Kidney (tissue), 14 donors: ENCODE results near the gene SERPINA4. TPM values are rescaled to one million over a fixed set of nuclear protein-coding genes. Genes with fewer than 3 reads are reported as not detected.

Experiments
- DNase-seq, 5 donors: peaks; one replicate each; pipeline ENCODE4 v3.0.0-alpha.2; 2013 to 2020
- FAIRE-seq: peaks from 2 replicates; lab custom pipeline; 2012; peaks lifted over from hg19 to GRCh38; lab: Jason Lieb, UNC
- H3K27ac ChIP-seq, 2 donors: one replicate each; pipeline ENCODE4 v1.7.0; 2013; ENCODE audit warnings: low read depth in 2 of 2, low read length in 2 of 2, inconsistent platforms in 1 of 2
- H3K27me3 ChIP-seq: one replicate; pipeline ENCODE4 v1.7.1; 2013; ENCODE audit warnings: low read length, inconsistent platforms; ENCODE audit not compliant: control insufficient read depth, insufficient read depth
- H3K36me3 ChIP-seq, 3 donors: one replicate each; pipeline versions ENCODE4 v1.7.0 to v1.7.1; 2013; ENCODE audit warnings: low read length in 3 of 3, control low read depth in 1 of 3, inconsistent platforms in 1 of 3; ENCODE audit not compliant: insufficient read depth in 3 of 3, control insufficient read depth in 2 of 3
- H3K4me1 ChIP-seq, 3 donors: one replicate each; pipeline versions ENCODE4 v1.7.0 to v1.7.1; 2013; ENCODE audit warnings: low read length in 3 of 3, inconsistent platforms in 1 of 3, low read depth in 1 of 3; ENCODE audit not compliant: control insufficient read depth in 2 of 3, insufficient read depth in 2 of 3
- H3K4me3 ChIP-seq, 3 donors: one replicate each; pipeline versions ENCODE4 v1.7.0 to v1.8.1; 2013; ENCODE audit warnings: low read length in 3 of 3, control low read depth in 1 of 3, inconsistent platforms in 1 of 3
- H3K9ac ChIP-seq, 3 donors: one replicate each; pipeline versions ENCODE4 v1.7.0 to v1.7.1; 2013; ENCODE audit warnings: low read length in 3 of 3, control low read depth in 1 of 3, inconsistent platforms in 1 of 3
- H3K9me3 ChIP-seq, 3 donors: one replicate each; pipeline versions ENCODE4 v1.7.0 to v1.7.1; 2013; ENCODE audit warnings: low read length in 3 of 3, control low read depth in 1 of 3, inconsistent platforms in 1 of 3; ENCODE audit not compliant: control insufficient read depth in 2 of 3, insufficient read depth in 1 of 3
- intact Hi-C: fragments of 100-400 bp; cut with DNase I; formaldehyde crosslinking; loops from one replicate; pipeline ENCODE4 v1.11.1; 2022
- polyA plus RNA-seq: library from polyadenylated mRNA; stranded (reverse); fragments of 350-450 nt; fragmentation: Illumina TruSeq; extraction: RNeasy Lipid Tissue Mini Kit (QIAGEN cat#74804); gene quantifications from one replicate; pipeline ENCODE4 v1.2.3, GENCODE V29; 2014; ENCODE audit warnings: low read depth, low replicate concordance; ENCODE audit not compliant: insufficient read depth
- total RNA-seq: library from RNA; stranded (reverse); fragmentation: NEBNext Ultra II Directional; extraction: Animal tissue kit (Norgen Biotek cat#: 25700); gene quantifications from one replicate; pipeline ENCODE4 v1.2.1, GENCODE V29; 2021
- TF ChIP-seq, protein P1 (sequence below): IDR thresholded peaks from 3 replicates; pipeline ENCODE4 v1.5.1; 2012; ENCODE audit warnings: mild to moderate bottlenecking, moderate library complexity, borderline replicate concordance; ENCODE audit not compliant: insufficient read depth; ENCODE audit errors: extremely low read depth
- donor health status: control.
- donor health status: control.
- donor health status: control.
- donor health status: control.
- donor health status: control.
- donor health status: DM: yes; HTN: yes; CAD: no.
- donor health status: Normal renal cell carcinoma (clear cell type).

Gene SERPINA4
- total and polyA plus RNA-seq, 2 donors from 2014 or later: 6.1 to 28.3 TPM

- intact Hi-C loops: no loop called here
- Histone ChIP-seq H3K9ac (no peak overlapping the region), H3K27ac (no peak overlapping the region), H3K27me3 (no peaks in the 10 kb centered on the region), H3K4me1 (no peaks in the 10 kb centered on the region), H3K4me3 (no peak overlapping the region), H3K9me3 (peaks cover 0 to 4% (median 0%) of the 10 kb centered on the region in 3 donors), H3K36me3 (no peaks in the 10 kb centered on the region)
- TF ChIP-seq, protein P1, sequence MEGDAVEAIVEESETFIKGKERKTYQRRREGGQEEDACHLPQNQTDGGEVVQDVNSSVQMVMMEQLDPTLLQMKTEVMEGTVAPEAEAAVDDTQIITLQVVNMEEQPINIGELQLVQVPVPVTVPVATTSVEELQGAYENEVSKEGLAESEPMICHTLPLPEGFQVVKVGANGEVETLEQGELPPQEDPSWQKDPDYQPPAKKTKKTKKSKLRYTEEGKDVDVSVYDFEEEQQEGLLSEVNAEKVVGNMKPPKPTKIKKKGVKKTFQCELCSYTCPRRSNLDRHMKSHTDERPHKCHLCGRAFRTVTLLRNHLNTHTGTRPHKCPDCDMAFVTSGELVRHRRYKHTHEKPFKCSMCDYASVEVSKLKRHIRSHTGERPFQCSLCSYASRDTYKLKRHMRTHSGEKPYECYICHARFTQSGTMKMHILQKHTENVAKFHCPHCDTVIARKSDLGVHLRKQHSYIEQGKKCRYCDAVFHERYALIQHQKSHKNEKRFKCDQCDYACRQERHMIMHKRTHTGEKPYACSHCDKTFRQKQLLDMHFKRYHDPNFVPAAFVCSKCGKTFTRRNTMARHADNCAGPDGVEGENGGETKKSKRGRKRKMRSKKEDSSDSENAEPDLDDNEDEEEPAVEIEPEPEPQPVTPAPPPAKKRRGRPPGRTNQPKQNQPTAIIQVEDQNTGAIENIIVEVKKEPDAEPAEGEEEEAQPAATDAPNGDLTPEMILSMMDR: no peak
- FAIRE-seq: no peak
- DNase-seq: peak in 2 of 5 donors; percentile 12 to 21
Observed at GRCh38 chr14:94542811-94543440, 18.3 kb upstream of the SERPINA4 start.

DNA sequence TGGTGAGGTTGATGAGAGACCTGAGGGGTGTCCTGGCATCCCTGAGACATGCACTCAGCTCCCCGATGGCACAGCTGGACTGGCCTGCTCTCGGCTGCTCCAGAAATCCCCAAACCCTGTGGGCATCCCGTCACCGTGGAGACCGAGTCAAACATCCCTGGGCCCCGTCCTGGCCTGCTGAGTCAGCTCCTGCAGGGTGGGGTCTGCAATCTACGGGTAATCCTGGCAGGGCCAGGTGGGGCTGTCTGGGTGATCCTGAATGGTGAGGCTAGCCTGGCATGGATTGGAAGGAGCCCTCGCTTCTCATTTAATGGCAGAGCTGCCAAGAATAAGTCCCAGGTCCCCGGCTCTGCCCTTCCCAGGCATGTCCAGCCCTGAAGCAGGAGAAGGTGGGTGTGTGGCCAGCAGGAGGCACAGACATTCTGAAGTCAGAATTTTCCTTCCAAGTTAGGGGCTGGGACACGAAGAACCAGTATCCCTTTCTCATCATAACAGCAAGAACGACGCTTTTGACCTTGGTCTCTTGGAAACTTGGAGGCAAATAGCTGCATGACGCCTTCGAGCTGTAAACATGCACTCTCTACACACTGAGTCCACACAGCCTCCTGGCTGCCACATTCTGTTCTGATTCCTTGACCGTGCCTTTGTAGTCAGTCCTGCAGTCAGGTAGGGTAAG is 17.7 kb upstream of the SERPINA4 start:
- Histone ChIP-seq H3K36me3 (no peaks in the 10 kb centered on the region), H3K4me3 (no peak overlapping the region), H3K9me3 (peaks cover 0 to 4% (median 0%) of the 10 kb centered on the region in 3 donors), H3K4me1 (no peaks in the 10 kb centered on the region), H3K9ac (no peak overlapping the region), H3K27ac (no peak overlapping the region), H3K27me3 (no peaks in the 10 kb centered on the region)
- DNase-seq (no peak), FAIRE-seq (no peak)
- intact Hi-C loops: no loop called here
- TF ChIP-seq, protein P1: no peak

DNA sequence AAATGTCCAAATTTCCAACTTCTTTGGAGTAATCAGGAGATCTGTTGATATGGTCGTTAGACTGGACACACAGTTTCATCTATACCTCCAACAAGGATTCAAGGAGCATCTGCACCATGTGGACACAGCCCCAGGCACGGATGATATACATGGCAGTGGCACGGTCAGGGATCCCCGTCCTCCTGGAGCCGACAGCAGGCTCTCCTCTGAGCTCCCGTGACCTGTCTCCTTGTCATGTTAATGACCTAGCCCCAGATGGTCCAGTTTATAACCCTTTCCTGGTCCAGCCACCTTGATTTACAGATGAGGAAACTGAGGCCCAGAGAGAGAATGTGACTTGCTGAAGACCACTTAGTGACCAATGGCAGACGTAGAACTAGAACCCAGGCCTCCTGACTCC is 16.5 kb upstream of the SERPINA4 start:
- H3K36me3 ChIP-seq: no peaks in the 10 kb centered on the region
- TF ChIP-seq, protein P1: no peak
- intact Hi-C loops: no loop called here
- H3K27ac ChIP-seq: no peak overlapping the region
- H3K9me3 ChIP-seq: peaks cover 0 to 4% (median 0%) of the 10 kb centered on the region in 3 donors
- no peak overlapping the region for H3K9ac ChIP-seq
- H3K27me3 ChIP-seq: no peaks in the 10 kb centered on the region
- DNase-seq: no peak
- H3K4me1 ChIP-seq: no peaks in the 10 kb centered on the region
- no peak for FAIRE-seq
- no peak overlapping the region for H3K4me3 ChIP-seq
